D721Med (cell line): ENCODE results near the gene DPY19L3.

Source experiments
- DNase-seq: peaks from one replicate; pipeline ENCODE4 v3.0.0; 2011; ENCODE audit warnings: low spot score; ENCODE audit not compliant: insufficient read length
- FAIRE-seq: peaks from 2 replicates; lab custom pipeline; 2011; peaks lifted over from hg19 to GRCh38; lab: Jason Lieb, UNC
- TF ChIP-seq, protein P1 (sequence below): IDR thresholded peaks from 2 replicates; pipeline ENCODE4 v1.5.1; 2012; ENCODE audit warnings: mild to moderate bottlenecking, control low read depth; ENCODE audit not compliant: insufficient read depth; ENCODE audit errors: missing control alignments

DPY19L3 gene

GRCh38 chr19:32448026-32448425, 42.5 kb downstream of the DPY19L3 start:
- DNase-seq (no peak), FAIRE-seq (no peak)
- TF ChIP-seq, protein P1, sequence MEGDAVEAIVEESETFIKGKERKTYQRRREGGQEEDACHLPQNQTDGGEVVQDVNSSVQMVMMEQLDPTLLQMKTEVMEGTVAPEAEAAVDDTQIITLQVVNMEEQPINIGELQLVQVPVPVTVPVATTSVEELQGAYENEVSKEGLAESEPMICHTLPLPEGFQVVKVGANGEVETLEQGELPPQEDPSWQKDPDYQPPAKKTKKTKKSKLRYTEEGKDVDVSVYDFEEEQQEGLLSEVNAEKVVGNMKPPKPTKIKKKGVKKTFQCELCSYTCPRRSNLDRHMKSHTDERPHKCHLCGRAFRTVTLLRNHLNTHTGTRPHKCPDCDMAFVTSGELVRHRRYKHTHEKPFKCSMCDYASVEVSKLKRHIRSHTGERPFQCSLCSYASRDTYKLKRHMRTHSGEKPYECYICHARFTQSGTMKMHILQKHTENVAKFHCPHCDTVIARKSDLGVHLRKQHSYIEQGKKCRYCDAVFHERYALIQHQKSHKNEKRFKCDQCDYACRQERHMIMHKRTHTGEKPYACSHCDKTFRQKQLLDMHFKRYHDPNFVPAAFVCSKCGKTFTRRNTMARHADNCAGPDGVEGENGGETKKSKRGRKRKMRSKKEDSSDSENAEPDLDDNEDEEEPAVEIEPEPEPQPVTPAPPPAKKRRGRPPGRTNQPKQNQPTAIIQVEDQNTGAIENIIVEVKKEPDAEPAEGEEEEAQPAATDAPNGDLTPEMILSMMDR = no peak

DNA sequence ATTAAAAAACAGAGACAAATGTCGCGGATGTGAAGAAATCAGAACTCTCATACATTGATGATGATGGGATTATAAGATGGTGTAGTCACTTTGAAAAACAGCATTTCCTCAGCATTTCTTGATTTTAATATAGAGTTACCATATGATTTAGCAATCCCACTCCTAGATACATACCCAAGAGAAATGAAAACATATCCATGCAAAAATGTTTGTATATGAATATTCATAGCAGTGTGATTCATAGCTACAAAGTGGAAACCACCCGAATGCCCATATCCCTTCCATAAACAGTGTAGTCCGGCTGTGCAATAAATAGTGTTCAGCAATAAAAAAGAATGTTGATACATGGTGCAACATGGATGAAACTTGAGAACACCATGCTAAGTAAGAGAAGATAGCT, 44.6 kb downstream of the DPY19L3 start:
- no peak for DNase-seq
- TF ChIP-seq, protein P1 = no peak
- FAIRE-seq = no peak

GRCh38 chr19:32453736-32454135, 48.2 kb downstream of the DPY19L3 start:
- DNase-seq (no peak), FAIRE-seq (no peak)
- TF ChIP-seq, protein P1 = no peak

DNA sequence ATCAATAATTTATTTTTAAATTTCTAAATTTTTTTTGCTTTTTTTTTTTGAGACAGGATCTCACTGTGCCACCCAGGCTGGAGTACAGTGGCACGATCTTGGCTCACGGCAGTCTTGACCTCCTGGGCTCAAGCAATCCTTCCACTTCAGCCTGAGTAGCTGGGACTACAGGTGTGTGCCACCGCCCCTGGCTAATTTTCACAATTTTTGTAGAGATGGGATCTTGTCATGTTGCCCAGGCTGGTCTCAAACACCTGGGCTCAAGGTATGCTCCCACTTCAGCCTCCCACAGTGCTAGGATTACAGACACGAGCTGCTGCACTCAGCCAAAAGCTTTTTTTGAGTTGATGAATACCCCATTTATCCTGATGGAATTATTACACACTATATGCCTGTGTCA, 50.8 kb downstream of the DPY19L3 start:
- DNase-seq (no peak), FAIRE-seq (no peak)
- TF ChIP-seq, protein P1 = no peak

GRCh38 chr19:32457571-32458158, 52.1 kb downstream of the DPY19L3 start:
- no peak for DNase-seq
- FAIRE-seq = no peak
- TF ChIP-seq, protein P1 = no peak

DNA sequence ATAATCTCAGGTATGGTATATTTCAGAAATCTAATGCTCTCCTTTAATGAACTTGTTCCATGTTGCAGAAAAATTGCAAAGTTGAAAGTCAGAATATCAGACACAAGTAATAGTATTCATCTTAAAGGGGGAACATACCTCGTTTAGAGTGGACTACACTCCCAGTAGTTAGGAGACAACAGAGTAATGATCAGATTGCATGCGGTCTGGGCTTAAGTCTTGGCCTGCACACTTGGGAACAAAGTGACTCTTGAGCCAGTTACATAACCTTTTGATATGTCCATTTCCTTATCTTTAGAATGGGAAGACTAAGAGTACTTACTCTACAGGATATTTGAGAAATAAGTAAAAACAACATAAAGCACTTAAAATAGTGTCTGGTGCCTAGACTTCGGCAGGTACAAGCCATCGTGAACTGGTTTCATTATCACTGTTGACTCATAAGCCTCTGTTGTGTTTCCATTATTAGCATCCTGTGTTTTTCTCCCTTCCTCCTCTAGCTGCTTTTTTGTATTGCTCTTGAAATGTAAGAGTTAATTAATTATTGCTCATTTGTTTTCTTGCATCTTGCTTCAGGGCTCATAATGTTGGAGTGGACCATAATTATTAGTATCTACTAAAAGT, 53.0 kb downstream of the DPY19L3 start:
- no peak for DNase-seq
- FAIRE-seq = no peak
- TF ChIP-seq, protein P1 = no peak

GRCh38 chr19:32459204-32459865, 53.8 kb downstream of the DPY19L3 start:
- TF ChIP-seq, protein P1 = no peak
- FAIRE-seq (no peak), DNase-seq (no peak)
